ENCODE results near the gene RNPEP.

GRCh38 chr1:201945863-201946223 lies 36.6 kb upstream of the RNPEP start:
- TF ChIP-seq POLR2AphosphoS5 (IDR thresholded peaks at IDR 0.05; ENCODE audit: low read depth, low read length) (no peak), CTCF (IDR thresholded peaks at IDR 0.05) (no peak)

Measured in Panc1 (cell line).